ENCODE measurements around the gene CYB5R2.

DNA sequence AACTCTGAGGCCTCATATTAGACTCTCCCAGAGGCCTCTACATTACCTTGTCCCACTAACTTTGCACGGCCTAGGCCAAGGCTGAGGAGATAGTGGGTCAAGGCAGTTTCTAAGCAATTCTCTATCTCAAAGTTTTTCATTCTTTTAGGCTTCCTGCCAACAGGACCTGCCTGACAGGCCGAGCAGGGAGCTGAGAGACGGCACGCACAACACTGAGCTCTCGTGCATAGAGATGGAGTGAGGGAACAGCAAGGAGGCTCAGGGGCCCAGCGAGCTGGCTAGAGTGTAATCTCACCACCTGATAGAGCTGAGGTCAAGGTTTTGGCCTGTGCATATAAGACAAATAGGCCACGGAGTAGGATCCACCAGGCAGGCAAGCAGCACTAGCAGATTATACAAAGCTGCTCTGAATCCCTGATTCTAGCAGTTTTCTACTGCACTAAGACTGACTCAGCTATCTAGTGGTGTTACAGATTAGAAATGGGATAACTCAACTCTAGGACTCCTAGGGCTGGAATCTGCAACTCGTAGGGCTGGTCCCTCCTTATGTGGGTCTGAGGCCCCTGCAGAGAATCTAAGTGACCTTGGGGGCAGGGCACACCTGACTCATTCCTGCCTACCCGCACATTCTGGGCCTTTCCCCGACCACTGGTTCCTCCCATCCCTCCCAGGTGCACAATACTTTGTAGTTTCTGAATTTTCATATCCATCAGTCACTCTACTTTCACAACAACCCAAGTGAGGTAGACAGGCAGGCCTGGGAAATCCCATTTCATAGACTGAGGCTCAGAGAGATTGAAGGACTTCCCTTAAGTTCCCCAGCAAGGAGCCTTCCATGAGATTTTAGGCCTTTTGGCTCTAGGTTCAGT is 1.7 kb downstream of the CYB5R2 start:
- no peak for TF ChIP-seq POLR2AphosphoS5 (IDR thresholded peaks at IDR 0.05; ENCODE audit: low read depth, low read length)
- TF ChIP-seq TAF1 (IDR thresholded peaks at IDR 0.05; ENCODE audit: borderline replicate concordance, insufficient read depth, low read length): no peak
- TF ChIP-seq, protein P1, sequence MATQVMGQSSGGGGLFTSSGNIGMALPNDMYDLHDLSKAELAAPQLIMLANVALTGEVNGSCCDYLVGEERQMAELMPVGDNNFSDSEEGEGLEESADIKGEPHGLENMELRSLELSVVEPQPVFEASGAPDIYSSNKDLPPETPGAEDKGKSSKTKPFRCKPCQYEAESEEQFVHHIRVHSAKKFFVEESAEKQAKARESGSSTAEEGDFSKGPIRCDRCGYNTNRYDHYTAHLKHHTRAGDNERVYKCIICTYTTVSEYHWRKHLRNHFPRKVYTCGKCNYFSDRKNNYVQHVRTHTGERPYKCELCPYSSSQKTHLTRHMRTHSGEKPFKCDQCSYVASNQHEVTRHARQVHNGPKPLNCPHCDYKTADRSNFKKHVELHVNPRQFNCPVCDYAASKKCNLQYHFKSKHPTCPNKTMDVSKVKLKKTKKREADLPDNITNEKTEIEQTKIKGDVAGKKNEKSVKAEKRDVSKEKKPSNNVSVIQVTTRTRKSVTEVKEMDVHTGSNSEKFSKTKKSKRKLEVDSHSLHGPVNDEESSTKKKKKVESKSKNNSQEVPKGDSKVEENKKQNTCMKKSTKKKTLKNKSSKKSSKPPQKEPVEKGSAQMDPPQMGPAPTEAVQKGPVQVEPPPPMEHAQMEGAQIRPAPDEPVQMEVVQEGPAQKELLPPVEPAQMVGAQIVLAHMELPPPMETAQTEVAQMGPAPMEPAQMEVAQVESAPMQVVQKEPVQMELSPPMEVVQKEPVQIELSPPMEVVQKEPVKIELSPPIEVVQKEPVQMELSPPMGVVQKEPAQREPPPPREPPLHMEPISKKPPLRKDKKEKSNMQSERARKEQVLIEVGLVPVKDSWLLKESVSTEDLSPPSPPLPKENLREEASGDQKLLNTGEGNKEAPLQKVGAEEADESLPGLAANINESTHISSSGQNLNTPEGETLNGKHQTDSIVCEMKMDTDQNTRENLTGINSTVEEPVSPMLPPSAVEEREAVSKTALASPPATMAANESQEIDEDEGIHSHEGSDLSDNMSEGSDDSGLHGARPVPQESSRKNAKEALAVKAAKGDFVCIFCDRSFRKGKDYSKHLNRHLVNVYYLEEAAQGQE (IDR thresholded peaks at IDR 0.05; ENCODE audit: insufficient read depth in 1 of 2, low read depth in 2 of 2, low read length in 2 of 2): no peak
